Pulmonary artery endothelial cell (primary cell): ENCODE measurements around the gene MAP2K2. TPM values are rescaled to one million over a fixed set of nuclear protein-coding genes. Genes with fewer than 3 reads are reported as not detected.

Experiments
- DNase-seq: peaks from one replicate; pipeline ENCODE4 v3.0.0-alpha.2; 2011; ENCODE audit warnings: low read depth, low spot score
- total RNA-seq: library from RNA; depleted of rRNA; stranded (reverse); fragments of >200 nt; gene quantifications from 2 replicates; pipeline ENCODE4 v1.2.3, GENCODE V29; 2014

MAP2K2 gene
- total RNA-seq, 1 donor from 2014 or later, result 203 TPM

DNA sequence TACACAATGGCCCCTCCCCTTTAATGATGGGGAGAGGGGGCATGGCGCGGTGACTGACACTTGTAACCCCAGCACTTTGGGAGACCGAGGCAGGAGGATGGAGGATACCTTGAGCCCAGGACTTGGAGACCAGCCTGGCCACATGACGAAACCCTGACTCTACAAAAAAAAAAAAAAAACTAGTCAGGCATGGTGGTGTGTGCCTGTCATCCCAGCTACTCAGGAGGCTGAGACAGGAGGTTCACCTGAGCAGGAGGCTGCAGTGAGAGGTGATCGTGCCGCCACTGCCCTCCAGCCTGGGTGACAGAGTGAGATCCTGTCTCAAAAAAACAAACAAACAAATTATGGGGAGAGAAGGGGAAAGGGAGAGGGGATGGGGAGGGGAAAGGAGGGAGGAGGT, 43.4 kb downstream of the MAP2K2 start:
- no peak for DNase-seq

DNA sequence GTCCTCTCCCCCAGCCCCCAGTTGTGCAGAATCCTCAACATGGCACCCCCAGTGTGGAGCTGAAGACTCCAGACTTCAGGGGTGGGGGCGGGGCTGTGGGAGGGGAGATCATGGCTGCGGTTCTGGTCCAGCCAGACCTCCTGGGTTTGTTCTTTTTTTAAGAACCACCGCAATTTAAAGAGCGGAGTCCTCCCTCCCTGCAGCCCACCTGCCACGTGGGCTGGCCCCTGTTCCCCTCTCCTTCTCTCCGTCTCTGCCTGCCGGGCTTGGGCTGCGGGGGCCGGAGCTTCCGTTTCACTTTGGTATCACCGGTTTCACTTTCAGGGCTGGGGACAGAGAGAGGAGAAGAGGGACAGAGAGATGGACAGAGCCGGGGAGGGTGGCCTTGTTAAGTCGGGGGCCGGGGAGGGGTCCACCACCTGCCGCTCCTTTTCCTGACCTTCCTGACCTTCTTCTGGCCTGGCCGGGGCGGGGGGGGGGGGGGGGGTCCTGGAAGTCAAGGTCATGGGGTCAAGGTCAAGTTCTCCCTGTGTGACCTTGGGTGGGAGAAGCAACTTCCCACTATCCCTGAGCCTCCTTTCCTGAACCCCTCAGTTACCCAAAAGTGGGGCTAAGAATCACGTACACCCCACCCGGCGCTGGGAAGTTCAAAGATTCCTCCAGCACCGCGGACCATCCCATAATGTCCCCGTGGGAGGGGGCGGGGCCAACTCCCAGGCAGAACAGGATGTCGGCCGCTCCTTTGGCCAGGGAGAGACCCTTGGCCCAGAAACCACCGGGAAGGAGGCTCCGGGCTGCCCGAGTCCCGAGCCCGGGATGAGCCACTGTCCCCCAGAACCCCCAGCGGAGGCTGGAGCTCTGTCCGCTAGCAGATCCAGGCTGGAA, 45.9 kb downstream of the MAP2K2 start:
- no peak for DNase-seq

DNA sequence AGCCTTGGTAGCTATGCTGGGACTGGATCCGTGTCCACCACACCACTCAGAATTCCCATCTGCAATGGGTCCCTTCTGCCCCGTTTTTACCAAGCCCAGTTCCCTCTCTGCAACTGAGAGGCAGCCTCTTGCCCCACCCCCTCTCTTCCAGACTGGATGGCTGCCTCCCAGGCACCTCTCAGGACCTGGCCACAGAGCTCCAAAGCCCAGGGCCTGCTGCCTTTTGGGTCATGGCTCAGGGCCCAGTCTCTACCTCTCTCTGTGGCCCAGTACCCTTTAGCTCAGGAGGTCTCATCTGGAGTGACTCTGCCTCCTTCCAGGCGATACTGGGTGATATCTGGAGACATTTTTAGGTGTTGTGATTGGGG, 46.9 kb downstream of the MAP2K2 start:
- no peak for DNase-seq

DNA sequence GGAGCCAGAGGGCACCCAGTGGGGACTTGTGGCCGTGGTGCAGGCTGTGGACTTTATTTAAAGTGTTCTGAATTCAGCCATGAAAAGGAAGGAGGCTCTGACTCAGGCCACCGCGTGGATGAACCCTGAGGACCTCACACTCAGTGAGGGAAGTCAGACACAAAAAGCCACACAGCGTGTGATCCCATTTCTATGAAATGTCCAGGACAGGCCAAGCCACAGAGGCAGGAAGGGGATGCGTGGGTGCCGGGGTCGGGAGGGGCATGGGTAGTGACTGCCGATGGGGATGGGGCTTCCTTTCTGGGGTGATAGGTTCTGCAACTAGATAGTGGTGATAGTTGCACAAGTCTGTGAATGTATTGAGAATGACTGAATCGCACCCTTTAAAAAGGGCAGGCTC, 48.5 kb downstream of the MAP2K2 start:
- DNase-seq, result no peak

DNA sequence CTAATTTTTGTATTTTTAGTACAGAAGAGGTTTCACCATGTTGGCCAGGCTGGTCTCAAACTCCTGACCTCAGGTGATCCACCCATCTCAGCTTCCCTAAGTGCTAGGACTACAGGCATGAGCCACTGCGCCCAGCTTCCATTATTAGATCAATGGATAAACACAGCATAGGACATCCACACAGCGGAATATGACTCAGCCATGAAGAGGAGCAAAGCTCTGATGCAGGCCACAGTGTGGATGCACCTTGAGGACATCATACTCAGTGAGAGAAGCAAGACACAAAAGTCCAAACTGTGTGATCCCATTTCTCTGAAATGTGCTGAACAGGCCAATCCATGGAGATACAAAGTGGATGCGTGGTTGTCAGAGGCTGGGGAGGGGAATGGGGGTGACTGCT, 52.3 kb downstream of the MAP2K2 start:
- no peak for DNase-seq

DNA sequence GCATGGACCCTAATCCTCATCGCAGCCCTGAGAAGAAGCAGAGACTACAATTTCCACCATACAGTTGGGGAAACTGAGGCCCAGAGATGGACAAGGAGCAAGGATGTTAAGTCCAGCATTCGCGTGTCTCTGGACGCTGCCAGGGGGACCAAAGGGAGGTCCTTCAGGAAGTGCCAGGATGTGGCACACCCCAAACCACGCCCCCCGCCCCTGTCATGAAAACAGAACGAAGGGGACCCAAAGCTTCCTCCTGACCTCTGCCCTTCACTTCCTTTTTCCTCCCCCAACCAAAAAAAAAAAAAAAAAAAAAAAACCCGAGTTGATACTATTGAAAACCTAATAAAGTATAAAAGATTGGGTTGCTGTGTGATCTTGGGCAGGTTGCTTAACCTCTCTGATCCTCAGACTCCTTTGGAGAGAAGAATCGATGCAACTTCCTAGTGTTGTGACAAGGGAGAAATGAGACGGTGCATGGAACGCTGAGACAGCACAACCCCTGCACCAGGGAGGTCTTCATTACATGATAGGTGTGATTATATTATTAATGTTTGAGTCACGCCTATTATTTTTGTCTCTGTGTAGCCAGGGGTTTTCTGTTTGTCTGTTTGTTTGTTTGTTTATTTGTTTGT, 54.5 kb downstream of the MAP2K2 start:
- no peak for DNase-seq

DNA sequence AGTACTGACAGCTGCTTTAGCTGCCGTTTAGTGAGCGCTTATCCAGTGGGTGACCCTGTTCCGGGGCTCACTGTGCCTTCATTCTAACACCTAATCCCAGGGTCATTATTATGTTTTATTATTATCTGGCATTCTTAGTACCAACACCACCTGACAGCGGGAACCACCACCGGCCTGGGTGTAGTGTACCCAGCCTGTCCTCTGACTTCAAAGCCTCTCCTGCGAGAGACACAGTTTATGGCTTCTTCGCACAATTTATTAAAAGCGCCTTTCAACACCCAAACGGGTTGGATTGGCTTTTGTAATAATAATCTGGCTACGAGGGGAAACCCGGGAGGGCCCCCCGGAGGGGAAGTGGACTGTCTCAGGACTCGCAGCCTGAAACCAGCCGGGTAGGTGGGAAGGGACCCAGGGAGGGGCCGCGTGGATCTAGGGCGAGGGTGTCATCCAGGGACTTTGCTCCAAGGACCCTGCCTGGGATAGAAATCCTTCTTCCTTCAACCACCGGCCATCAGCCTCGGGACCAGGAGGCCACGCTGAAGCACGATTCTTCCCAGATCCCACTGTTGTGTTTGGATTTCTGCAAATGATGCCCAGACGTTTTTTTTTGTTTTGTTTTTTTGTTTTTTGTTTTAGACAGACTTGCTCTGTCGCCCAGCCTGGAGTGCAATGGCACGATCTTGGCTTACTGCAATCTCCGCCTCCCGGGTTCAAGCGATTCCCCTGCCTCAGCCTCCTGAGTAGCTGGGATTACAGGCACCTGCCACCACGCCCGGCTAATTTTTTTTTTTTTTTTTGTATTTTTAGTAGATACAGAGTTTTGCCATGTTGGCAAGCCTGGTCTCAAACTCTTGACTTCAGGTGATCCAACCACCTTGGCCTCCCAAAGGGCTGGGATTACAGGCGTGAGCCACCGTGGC, 55.6 kb downstream of the MAP2K2 start:
- DNase-seq, result no peak

DNA sequence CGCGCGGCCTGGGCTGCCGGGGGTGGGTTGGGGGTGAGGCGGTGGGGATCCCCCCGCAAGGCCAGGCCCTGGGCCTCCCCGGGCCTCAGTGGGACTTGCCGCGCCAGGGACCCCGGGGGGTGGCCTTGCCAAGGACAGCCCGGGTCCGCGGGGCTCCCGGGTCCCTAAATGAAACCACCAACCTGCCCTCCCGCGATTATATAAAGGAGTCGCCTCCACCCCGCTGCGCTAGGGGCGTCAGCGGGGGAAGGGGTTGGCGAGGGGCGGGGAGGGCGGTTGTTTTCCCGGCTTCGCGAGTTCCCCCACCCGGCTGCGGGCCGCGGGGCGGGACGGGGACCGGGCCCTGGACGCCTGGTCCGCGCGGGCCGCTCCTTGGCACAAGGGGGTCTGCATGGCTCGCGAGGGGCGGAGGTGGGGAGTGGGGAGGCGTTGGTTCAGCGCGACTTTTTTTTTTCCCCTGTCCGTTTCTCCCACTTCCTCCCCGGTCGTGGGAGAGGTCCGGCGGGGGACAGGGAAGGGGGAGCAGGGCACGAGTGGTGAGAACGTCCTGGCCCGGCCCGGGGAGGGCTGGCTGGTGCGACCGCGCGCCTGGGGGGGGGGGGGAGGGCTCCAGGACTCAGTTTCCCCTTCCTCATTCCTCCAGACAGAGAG, 56.4 kb downstream of the MAP2K2 start:
- no peak for DNase-seq

DNA sequence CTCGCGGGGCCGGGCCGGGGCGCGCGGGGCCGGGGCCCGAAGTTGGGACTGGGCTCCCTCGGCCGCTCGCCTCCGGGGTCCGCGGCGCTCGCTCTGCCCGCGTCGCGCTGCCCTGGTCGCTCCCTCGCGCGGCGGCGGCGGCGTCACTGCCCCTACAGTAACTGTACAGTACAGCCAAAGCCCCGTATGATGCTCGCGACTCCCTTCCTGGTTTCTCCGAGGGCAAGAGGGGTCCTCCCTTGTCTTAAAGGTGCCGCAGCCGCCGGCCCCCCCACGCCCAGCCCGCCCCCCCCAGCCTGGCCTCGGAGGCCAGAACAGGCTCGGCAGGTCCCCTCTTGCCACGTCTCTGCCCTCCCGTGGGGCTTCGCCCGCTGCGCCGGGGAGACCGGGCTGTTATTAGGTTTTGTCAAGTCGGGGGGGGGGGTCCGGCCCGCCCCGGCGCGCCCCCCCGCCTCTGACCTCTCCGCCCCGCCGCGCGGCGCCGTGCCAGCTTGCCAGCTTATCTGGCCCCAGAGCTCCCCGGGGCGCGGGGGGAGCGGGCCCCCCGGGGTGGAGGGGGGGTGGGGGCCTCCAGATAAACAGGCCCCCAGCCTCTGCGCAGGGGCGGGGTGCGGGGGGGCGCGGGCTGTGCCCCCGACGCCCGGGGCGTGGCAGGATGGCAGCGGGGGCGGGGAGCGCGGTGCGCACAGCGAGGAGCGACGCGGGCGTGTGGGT, 57.1 kb downstream of the MAP2K2 start, which contains the start of gene ZBTB7A:
ZBTB7A (minus strand) TSS at position 218 of the 714 bp plus-strand sequence. CDS start 11,667 bp downstream, outside the sequence.
- DNase-seq, result no peak

DNA sequence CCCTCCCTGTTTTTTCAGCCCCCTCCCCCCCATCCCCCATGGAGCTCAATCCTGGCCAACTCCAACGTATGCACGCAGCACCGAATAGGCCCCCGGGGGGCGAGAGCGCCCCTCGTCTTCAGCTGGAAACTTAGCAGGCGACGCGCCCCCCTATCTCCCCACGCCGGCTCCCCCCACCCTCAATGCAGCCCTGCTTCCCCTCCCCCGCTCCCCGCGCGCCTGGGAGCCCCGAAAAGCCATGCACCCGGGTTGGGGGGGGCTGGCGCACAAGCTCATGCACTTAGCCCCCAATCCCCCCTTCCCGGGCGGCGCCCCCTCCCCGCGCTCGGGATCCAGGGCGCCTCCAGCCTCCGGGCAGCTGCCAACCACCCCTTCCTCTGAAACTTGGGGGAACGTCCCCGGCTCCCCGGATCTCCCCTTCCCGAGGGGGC, 57.7 kb downstream of the MAP2K2 start:
- DNase-seq, result no peak

DNA sequence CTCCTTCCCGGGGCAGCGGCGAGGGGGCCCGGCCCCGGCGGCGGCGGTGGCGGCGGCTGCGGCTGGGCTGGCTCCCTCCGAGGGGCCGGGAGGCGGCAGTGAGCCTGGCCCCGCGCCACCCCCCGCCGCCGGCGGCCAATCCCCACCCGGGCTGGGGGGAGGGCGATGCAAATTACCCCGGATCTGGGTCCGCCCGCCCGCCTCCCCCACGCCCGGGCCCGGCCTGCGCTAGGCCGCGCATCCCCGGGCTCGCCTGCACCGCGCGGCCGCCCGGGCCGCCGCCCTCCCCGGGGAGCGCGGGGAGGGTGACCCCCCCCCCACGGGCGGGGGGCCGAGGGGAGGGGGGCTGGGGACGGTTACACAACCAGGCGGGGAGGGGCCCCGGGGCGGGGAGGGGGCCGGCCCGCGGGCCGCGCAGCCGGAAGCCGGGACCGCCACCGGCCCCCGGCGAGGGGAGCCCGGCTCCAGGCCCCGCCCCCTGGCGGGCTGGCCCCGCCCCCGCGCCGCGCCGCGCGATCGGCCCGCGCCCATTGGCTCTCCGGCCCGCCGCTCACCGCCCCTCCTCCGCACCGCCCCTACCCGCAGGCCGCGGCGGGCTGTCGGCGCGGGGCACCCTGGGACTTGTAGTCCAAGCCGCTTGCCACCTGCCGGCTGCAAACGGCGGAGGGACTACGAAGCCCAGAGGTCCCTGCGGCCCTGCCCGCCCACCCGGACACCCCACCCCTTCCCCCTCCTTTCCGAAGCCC, 58.3 kb downstream of the MAP2K2 start:
- DNase-seq, result peak; percentile 94

DNA sequence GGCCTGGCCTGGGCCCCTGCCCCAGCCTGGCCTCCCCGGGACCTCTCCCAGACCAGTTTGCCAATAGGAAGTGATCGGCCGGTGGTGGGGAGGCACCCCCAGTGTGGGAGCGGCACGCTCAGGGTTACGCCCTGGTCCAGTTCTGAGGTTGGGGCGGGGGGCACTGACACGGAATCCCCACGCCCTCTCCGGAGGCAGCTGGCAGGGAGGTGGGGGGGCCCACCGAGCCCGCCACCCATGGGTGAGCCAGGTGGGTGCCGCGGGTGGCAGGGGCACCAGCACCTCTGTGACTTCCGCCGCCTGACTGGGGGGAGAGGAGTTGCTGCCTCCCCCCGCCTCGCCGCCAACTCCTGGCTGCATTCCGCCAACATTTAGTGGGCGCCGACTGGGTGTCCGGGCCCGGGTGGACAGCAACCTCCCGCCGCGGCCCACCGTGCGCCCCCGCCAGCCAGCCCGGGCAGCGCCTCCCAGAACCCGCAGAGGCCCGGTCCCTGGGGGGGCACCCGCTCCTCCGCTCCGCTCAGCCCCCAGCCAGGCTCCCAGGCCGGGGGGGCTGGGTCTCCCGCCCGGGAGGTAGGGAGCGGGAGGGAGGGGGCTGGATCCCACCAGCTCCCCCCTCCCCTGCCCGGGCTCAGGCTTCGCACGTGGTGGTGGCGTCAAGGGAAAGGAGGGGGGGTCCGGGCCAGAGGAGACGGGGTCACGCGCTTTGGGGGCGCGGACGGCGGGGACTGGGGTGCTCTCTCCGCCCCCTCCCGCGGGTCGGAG, 59.2 kb downstream of the MAP2K2 start:
- no peak for DNase-seq

DNA sequence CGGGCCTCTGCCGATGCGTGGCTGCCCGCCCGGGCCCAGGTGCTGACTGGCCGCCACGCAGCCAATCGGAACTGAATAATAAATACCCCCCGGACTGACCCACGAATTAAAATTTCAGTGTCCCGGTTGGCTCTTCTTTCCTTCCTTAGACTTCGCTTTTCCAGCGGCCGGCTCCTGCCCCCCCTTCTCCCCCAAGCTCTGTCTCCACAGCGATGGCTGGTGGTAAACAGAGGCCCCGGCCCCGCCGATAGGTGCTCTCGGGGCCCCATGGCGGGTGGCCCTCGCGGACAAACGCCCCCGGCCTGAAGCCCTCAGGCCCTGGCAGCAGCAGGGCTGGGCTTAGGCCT, 59.8 kb downstream of the MAP2K2 start:
- no peak for DNase-seq

DNA sequence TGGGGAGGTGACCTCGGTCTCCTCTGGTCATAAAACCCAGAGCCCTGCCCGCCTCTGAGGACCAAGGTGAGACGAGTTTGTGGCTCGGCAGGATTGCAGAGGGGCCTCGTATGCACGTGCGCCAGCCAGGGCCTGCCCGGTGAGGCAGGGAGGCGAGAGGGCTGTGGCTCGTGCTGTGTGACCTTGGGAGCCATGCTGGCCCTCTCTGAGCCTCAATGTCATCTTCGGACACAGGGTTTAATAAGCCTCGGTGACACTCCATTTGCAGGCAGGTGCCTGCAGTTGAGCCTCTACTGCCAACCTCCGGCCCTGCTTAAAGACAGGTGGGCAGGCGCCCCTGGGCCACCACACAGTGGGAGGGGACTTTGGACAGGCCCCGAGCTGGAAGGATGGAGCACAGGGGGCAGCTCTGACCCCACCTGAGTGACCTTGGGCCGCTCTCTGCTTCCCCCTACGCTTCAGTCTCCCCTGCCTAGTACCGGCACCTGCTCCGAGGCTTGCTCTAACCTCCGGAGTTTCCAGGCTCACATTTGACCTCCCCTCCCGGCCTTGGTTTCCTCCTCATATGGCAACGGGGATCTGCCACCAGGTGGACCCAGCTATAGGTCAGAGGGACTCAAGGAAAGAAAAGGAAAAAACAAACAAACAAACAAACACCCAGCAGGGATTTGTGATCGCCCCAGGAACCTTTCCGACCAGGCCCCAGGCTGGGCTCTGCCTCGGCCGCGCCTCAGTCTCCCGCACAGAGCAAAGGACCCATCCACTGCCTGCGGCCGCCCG, 60.4 kb downstream of the MAP2K2 start:
- DNase-seq, result no peak

DNA sequence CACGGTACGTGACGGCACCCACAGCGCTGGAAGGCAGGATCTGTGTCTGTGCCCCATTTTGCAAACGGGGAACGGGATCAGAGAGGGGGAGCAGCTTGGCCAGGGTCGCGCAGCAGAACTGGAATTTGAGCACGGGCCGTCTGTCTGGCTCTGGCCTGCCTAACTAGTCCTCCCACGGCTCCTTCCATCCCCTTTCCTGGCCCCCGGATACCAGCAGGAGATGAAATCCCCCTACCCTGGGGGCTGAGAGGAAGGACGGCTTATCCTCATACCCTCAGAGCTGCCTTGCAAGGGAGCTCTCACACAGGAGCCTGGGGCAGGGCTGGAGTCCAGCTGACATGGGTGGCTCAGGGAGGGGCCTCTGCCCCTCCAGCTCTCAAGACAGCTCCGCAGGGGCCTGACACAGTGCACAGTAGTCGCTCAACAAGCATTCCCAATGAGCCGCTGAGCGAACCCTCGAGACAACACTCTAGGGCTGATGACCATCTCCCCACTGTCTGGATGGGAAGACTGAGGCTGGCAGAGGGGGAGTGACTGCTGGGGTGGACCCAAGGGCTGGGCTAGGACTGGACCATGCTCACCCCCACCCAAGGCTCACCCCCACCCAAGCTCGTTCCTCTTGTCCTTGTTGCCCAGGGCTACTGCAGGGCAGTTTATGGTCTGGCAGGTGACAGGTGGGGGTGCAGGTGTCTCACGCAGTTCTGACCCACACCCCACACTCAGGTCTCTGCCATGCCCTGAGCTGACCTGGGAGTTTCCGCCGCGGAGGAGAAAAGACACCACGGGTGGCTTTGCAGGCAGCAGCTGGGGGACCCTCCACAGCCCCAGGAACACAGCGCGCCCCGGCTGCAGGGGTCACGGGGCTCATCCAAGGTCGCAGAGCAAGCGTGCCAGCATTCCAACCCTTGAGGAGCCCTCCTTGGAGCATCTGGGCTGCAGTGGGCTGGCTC, 61.2 kb downstream of the MAP2K2 start:
- no peak for DNase-seq

DNA sequence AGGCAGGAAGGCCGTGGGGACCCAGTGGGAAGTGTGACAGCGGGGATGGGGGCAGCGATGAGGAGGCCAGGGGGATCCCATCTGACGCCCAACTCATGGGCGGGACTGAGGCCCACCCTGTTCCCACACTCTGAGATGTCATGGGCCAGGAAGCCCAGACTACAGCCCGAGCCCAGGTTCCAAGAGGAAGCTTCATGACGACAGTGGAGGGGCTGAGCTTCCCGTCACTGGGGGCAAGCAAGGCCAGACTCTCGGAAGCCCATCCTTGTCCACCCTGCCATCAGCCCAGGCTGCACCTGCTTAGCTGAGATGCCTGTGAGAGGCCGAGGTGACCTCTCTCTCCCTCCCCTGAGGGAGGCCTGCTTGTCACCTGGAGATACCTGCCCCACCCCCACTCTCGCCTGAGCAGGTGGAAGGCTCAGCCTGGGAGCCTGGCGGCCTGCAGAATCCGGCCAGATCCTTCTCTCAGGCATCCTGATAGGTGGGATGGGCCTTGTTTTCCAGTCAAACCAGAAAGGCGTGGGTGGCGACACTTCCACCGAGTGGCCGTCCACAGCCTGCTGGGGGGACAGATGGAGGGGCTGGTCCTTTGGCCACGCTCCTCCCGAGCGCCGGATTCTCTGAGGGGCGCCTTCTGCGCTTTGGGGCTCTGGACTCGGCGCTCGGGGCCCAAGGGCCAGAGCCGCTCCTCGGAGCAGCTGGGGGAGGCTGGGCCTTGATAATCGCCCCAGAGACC, 62.1 kb downstream of the MAP2K2 start:
- DNase-seq, result no peak
